Astrocyte of the hippocampus (primary cell): ENCODE results near the gene RELB.

Experiments
- DNase-seq: peaks from one replicate; pipeline ENCODE4 v3.0.0; 2011; ENCODE audit warnings: low read depth, low spot score

Gene RELB

GRCh38 chr19:45021971-45022370 lies 20.7 kb downstream of the RELB start:
- no peak for DNase-seq

DNA sequence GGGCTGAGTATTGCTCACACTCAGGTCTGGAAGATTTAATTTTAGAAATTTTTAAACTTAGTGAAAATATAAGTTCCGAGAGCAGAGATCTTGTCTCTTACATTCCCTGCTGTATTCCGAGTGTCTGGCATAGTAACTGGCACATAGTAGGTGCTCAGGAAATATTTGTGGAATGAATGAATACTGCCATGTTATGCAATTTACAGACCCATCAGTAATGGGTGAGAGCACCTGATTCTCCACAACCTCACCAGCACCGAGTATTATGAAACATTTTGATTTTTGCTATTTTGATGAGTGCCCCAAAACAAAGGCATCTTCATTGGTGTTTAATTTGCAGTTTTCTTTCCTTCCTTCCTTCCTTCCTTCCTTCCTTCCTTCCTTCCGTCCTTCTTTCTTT lies 21.8 kb downstream of the RELB start:
- DNase-seq: no peak

DNA sequence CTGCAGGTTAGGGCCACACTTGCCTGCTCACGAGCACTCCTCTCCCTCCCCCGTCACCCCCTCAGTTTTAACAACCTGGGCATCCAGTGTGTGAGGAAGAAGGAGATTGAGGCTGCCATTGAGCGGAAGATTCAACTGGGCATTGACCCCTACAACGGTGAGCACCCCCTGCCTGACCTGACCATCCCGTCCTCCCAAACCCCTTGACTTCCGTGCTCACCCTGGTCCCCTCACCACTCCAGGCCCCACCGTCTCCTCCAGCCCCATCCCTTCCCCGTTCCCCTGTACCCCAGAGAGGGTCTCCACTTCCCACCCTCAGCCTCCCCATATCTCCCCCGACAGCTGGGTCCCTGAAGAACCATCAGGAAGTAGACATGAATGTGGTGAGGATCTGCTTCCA lies 24.0 kb downstream of the RELB start:
- DNase-seq: no peak

DNA sequence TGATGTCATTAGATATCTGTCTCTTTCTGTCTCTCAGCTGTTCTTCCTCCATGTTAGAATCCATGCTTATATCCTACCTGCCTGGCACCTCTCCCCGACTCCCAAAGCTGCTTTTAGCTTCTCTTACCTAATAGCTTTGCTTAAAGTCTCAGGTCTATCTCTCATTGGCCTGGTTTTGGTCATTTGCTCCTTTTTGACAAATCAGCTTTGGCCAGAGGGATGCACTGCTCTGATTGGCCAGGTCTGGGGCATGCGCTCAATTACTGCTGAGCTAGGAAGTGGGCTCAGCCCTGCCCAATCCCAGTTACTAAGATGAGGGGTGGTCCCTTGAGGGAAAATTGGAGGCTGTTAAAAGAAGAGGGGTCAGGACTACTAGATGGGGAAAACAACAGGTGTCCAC lies 26.1 kb downstream of the RELB start:
- no peak for DNase-seq

GRCh38 chr19:45030825-45031224 lies 29.6 kb downstream of the RELB start:
- no peak for DNase-seq

- no peak for DNase-seq
Observed at GRCh38 chr19:45032421-45032820, 31.2 kb downstream of the RELB start.

- DNase-seq: no peak
Observed at GRCh38 chr19:45035755-45036154, 34.5 kb downstream of the RELB start.

GRCh38 chr19:45037393-45038169 lies 36.3 kb downstream of the RELB start:
- DNase-seq: no peak

GRCh38 chr19:45038931-45039893 lies 37.9 kb downstream of the RELB start, which contains the start of gene CLASRP:
CLASRP (plus strand) TSS chr19:45039045; CDS start chr19:45040213, 1,168 bp downstream.
- DNase-seq: peak; percentile 97

DNA sequence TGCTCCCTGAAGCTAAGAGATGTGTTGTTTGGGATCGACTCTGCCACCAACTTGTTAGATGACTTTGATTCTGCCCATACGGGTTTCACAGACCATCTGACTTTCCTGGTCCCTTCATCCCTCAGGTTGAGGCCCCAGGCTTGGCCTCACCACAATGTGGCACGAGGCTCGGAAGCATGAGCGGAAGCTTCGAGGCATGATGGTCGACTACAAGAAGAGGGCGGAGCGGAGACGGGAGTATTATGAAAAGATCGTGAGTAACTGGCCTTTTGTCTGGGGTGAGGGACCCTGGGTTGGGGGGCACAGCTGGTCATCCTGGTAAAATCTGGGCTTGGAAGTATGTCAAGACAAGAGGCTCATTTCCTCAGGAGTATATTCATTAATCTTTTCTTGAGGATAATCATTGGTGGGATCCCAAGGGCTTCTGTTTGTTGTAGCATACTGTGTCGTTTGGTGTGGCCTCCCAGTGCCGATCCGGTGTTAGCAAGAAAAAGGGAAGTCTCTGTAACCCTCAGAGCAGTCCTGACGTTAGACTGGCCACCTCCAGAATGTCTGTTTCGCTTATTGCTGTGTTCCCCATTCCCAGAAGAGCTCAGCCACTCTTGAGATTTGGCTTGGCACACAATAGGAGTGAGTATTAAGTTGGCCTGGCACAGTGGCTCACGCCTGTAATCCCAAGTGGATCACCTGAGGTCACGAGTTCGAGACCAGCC lies 39.0 kb downstream of the RELB start:
- DNase-seq: no peak

DNA sequence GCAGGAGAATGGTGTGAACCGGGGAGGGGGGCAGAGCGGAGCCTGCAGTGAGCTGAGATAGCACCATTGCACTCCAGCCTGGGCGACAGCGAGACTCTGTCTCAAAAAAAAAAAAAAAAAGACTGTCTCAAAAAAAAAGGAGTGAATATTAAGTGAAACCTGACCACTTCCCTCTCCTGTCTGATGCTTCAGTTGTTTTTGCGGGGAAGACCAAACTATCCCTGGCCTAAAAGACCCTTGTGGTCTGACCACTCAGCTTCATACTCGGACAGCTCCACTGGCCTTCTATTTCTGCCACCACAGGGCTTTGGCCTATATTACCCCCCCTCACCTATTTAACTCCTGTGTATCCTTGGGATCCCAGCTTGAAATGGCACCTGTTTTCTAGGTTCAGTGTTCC lies 39.9 kb downstream of the RELB start:
- no peak for DNase-seq

DNA sequence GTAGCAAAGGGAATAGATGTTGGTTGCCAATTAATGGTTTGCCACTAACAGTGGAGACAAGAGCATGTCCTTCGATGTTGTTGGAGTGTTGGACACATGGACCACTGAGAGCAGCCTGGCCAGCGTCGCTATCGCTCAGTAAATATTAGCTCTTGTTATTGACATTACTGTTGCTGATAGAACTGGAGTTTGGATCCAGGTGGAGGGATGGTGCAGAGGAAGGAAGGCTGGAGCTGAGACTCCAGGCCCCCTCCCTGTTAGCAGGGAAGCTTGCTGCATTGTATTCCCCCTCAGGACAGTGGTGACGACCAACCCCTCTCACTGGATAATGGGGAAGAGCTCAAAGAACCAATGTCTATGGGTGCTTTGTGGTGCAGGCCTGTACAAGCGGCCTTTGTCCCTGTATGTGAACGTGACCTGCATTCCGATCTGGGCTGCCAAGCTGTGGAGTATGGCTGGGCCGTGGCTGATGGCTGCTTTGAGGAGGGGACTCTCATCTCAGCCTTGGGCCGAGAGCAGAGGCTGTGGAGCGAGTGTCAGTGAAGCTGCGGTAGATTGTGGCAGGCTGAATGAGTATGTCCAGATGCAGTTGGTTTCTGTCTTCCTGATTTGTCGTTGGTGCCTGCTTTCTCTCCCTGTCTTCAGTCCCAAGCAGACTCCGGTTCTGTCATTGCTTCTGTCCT lies 44.5 kb downstream of the RELB start:
- peak; percentile 16 for DNase-seq

- DNase-seq: no peak
Observed at GRCh38 chr19:45046355-45046754, 45.1 kb downstream of the RELB start.

DNA sequence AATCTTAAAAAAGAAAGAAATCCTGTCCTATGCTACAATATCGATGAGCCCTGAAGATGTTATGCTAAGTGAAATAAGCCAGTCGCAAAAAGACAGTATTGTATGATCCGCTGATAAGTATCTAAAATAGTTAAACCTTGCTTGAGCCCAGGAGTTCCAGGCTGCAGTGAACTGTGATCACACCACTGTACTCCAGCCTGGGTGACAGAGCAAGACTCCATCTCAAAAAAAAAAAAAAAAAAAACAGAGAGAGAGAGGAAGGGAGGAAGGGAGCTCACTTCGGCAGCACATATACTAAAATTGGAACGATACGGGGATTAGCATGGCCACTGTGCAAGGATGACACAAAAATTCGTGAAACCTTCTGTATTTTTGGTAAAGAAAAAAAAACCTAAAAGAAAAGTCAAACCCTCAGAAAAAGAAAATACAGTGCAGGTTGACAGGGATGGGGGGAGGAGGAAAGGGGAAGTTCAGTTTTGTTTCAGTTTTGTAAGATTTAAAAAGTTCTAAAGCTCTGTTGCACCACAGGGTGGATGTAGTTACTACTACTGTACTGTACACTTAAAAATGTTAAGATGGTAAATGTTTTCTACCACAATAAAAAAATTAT lies 46.0 kb downstream of the RELB start:
- no peak for DNase-seq

DNA sequence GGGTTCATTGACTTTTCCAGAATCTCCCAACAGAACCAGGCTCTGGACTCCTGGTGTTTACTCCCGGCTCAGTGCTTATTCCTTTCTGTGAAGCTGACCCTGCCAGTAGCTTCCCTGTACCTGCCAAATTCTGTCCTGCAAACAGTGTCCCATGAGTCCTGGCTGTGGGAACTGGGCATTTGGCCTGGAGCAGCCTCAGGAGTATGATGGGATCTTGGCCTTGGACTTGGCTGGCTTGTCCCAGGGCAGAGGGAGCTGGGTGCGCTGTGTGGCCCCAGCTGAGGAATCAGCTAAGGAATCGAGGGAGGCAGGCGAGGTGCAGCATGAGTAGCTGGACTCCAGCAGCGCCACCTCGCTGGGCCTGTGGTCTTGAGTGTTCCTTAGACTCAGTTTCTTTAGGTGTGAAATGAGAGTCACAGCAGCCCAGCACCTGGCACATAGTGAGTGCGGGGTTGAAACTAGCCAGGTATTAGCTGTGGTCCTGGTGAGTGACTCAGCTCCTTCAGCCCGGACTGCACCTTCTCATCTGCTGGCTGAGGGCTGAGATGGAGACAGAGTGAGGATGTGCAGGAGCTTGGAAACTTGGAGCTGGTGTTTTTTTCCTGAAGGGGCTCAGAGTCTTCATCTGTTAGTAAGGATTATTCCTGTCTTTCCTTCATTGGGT lies 47.9 kb downstream of the RELB start:
- peak; percentile 16 for DNase-seq

GRCh38 chr19:45050036-45050435 lies 48.8 kb downstream of the RELB start:
- DNase-seq: peak; percentile 16

DNA sequence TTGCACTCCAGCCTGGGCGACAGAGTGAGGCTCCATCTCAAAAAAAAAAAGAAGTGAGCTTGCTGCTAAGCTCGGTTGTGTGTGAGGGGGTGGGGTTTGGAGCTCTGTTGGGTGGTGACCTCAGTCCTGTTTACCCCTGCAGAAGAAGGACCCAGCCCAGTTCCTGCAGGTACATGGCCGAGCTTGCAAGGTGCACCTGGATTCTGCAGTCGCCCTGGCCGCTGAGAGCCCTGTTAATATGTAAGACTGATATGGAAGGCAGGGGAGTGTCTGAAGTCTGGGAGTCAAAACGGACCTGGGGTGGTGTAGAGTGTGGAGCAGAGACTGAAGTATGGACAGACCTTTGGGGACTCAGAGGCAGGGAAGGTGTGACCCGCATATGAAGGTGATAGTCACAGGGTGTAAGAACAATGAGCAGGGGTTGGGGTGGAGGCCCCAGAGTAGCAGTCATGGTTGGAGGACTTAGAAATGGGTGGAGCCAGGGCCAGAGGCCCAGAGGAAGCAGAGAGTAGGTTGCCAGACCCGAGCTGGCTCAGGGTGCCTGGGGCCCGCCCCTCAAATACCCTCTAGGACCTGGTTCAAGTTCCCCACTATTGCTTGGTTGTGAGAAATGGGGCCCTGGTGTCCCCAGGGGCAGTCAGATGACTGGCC lies 50.8 kb downstream of the RELB start:
- no peak for DNase-seq

DNA sequence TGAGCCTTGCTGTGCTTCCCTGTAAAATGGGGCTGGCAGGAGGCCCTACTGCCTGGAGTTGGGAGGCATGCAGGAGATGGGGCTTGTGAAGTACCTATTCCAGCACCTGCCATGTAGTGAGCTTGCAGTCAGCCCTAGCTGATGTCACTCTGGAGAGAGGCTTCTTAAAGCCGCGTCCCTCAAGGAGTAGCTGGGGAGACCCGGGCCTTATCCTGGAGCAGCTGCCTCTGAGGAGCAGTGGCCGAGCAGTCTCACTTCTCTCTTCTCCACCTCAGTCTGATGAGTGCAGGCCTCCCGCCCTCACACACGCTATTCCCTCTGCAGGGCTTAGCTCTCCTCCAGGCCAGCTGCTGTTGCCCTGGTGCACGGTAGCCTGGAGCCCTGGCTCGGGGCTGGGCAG lies 55.6 kb downstream of the RELB start:
- no peak for DNase-seq

GRCh38 chr19:45057444-45057843 lies 56.2 kb downstream of the RELB start:
- no peak for DNase-seq

DNA sequence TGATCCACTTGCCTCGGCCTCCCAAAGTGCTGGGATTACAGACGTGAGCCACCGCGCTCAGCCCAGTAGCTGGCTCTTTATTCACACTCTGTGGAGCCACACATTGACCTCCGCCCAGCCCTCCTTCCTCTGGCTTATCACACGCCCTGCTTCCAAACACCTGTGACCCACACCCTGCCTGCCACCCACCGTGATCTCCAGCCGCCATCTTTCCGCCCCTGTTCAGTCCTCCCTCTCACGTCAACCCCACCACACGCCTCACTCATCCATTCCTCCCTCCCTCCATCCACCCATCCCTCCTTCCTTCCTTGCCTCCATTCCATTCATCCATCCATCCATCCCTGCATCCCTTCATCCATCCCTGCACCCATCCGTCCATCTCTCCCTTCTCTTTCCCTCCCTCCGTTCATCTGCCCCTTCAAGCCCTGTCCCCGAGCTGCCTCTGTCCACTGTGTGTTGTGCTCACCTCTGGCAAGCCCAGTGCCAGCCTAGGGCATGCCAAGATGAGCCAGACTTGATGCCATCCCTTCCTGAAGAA lies 57.4 kb downstream of the RELB start:
- DNase-seq: no peak
